ENCODE results near the gene RSL24D1.

- TF ChIP-seq CTCF (IDR thresholded peaks at IDR 0.05) (no peak), POLR2A (IDR thresholded peaks at IDR 0.05) (no peak)
These were observed 2.5 kb downstream of the RSL24D1 start for GRCh38 chr15:55194256-55194655.

Data from right lobe of liver (tissue), 4 donors.